Vagina (tissue), 2 donors: Measurements from ENCODE around the gene NCKAP5L.

Source experiments
- CTCF ChIP-seq, 3 experiments: fragments of 450-650 bp in 2 of 3; fragments of 200-600 bp in 1 of 3; sonication (generic) in 1 of 3; IDR thresholded peaks; one replicate each; pipeline ENCODE4 v1.5.1; 2017 to 2019; ENCODE audit warnings: antibody characterized with exemption in 3 of 3, mild to moderate bottlenecking in 2 of 3, moderate library complexity in 2 of 3
- POLR2A ChIP-seq, 2 donors: fragments of 450-650 bp; IDR thresholded peaks; one replicate each; pipeline ENCODE4 v1.6.1; 2017; ENCODE audit warnings: antibody characterized with exemption in 2 of 2, mild to moderate bottlenecking in 2 of 2, moderate library complexity in 2 of 2

- TF ChIP-seq CTCF (IDR thresholded peaks at IDR 0.05): no peak
- no peak for TF ChIP-seq POLR2A (IDR thresholded peaks at IDR 0.05)
Measured at GRCh38 chr12:49783917-49784676, 44.1 kb downstream of the NCKAP5L start.
